C4-2B (cell line): ENCODE measurements around the gene IMMT.
A peak's percentile ranks its signal among the peaks of the same experiment; 100 is the strongest.
"Not testable (repeated sequence)": the region's sequence is repeated elsewhere in the genome, so short reads cannot be mapped to it uniquely, and the experiment has no call there.

Experiments
- H3K27ac ChIP-seq: fragments of 450-650 bp; 2 replicates; pipeline ENCODE4 v1.5.1; 2017
- CTCF ChIP-seq: fragments of 450-650 bp; conservative IDR thresholded peaks from 2 replicates; pipeline ENCODE4 v1.5.1; 2017; ENCODE audit warnings: mild to moderate bottlenecking
- ZFX ChIP-seq: fragments of 450-650 bp; IDR thresholded peaks from 2 replicates; pipeline ENCODE4 v1.6.1; 2017

IMMT gene

GRCh38 chr2:86195055-86195807 lies at the start of gene IMMT:
IMMT (minus strand) TSS chr2:86195462; CDS start chr2:86195382, 80 bp downstream.
- peak within 1 kb of the TSS; percentile 87 for H3K27ac ChIP-seq
- TF ChIP-seq ZFX (peak; percentile 46; the same call in 1 of the 2 replicates), CTCF (no peak)

GRCh38 chr2:86244781-86245180 lies 49.5 kb upstream of the IMMT start:
- H3K27ac ChIP-seq: not testable (repeated sequence)

- H3K27ac ChIP-seq: no peak overlapping the region
- TF ChIP-seq CTCF: no peak
- TF ChIP-seq ZFX: no peak
Measured at GRCh38 chr2:86243950-86244733, 48.9 kb upstream of the IMMT start.

GRCh38 chr2:86243272-86243671 lies 48.0 kb upstream of the IMMT start:
- no peak for TF ChIP-seq CTCF
- H3K27ac ChIP-seq: no peak overlapping the region

GRCh38 chr2:86241611-86242010 lies 46.3 kb upstream of the IMMT start:
- no peak overlapping the region for H3K27ac ChIP-seq
- TF ChIP-seq ZFX (no peak), CTCF (no peak)

GRCh38 chr2:86240251-86240650 lies 45.0 kb upstream of the IMMT start:
- H3K27ac ChIP-seq: no peak overlapping the region
- TF ChIP-seq CTCF: no peak
- no peak for TF ChIP-seq ZFX

- H3K27ac ChIP-seq: no peak overlapping the region
- no peak for TF ChIP-seq CTCF
- TF ChIP-seq ZFX: no peak
Measured at GRCh38 chr2:86239745-86240144, 44.5 kb upstream of the IMMT start.
